SU-DHL-6 (cell line): ENCODE measurements around the gene SKI.

Source experiments
- H2AFZ ChIP-seq: fragments of 200-600 bp; sonication (generic); 2 replicates; pipeline ENCODE4 v1.6.1; 2014; ENCODE audit warnings: low read depth, mild to moderate bottlenecking, moderate library complexity, mixed read lengths, antibody characterized with exemption, low read length; ENCODE audit not compliant: severe bottlenecking
- H3F3A ChIP-seq: fragments of 200-600 bp; shearing (Covaris generic); 2 replicates; pipeline ENCODE4 v1.6.0; 2016; ENCODE audit warnings: antibody characterized with exemption, mild to moderate bottlenecking; ENCODE audit not compliant: insufficient read depth
- H3K27ac ChIP-seq: fragments of 200-600 bp; sonication (generic); 2 replicates; pipeline ENCODE4 v1.5.1; 2016; ENCODE audit warnings: low read depth, mild to moderate bottlenecking, low read length, moderate library complexity, mixed read lengths
- H3K27me3 ChIP-seq: fragments of 200-600 bp; sonication (generic), shearing (Covaris generic); 2 replicates; pipeline ENCODE4 v1.6.0; 2014; ENCODE audit warnings: mild to moderate bottlenecking, low read length
- H3K36me3 ChIP-seq: fragments of 200-600 bp; sonication (generic); 2 replicates; pipeline ENCODE4 v1.6.1; 2014; ENCODE audit warnings: mild to moderate bottlenecking, low read length, mixed read lengths
- H3K4me2 ChIP-seq: fragments of 300-600, 200-600 bp; shearing (Covaris generic), sonication (generic); 2 replicates; pipeline ENCODE4 v1.6.0; 2014; ENCODE audit warnings: low read length, low read depth, mild to moderate bottlenecking; ENCODE audit not compliant: poor library complexity, severe bottlenecking
- H3K4me3 ChIP-seq: fragments of 200-600 bp; sonication (generic); 2 replicates; pipeline ENCODE4 v1.5.1; 2014; ENCODE audit warnings: antibody characterized with exemption, low read length, mild to moderate bottlenecking, mixed read lengths; ENCODE audit not compliant: insufficient read depth, poor library complexity, severe bottlenecking
- H3K79me2 ChIP-seq: fragments of 200-600 bp; sonication (generic); 2 replicates; pipeline ENCODE4 v1.6.1; 2014; ENCODE audit warnings: mild to moderate bottlenecking, low read length, moderate library complexity; ENCODE audit not compliant: insufficient read depth
- H3K9ac ChIP-seq: fragments of 200-600 bp; sonication (generic); 2 replicates; pipeline ENCODE4 v1.7.0; 2014; ENCODE audit warnings: mild to moderate bottlenecking, low read length
- H3K9me2 ChIP-seq: fragments of 200-600 bp; sonication (generic); replicated peaks from 2 replicates; pipeline ENCODE4 v1.6.1; 2014; ENCODE audit warnings: low read length; ENCODE audit not compliant: insufficient read depth
- H3K9me3 ChIP-seq: fragments of 200-600 bp; sonication (generic); 2 replicates; pipeline ENCODE4 v1.6.1; 2014; ENCODE audit warnings: low read length, mixed read lengths; ENCODE audit not compliant: insufficient read depth
- H4K20me1 ChIP-seq: fragments of 200-600 bp; sonication (generic); 2 replicates; pipeline ENCODE4 v1.6.1; 2014; ENCODE audit warnings: low read depth, mild to moderate bottlenecking, antibody characterized with exemption, low read length, moderate library complexity, mixed read lengths
- CTCF ChIP-seq: fragments of 200-600 bp; sonication (generic); IDR thresholded peaks from one replicate; pipeline ENCODE4 v1.5.1; 2017; ENCODE audit warnings: antibody characterized with exemption, mild to moderate bottlenecking, low read length, moderate library complexity; ENCODE audit not compliant: insufficient read depth, poor library complexity, severe bottlenecking
- EZH2phosphoT487 ChIP-seq: fragments of 200-600 bp; sonication (generic), shearing (Covaris generic); conservative IDR thresholded peaks from 2 replicates; pipeline ENCODE4 v1.6.1; 2018; ENCODE audit warnings: mild to moderate bottlenecking, antibody characterized with exemption, low read length, moderate library complexity, mixed read lengths

Gene SKI

GRCh38 chr1:2194898-2195673, 33.0 kb upstream of the SKI start:
- peak overlapping the region; percentile 54 for H3K27ac ChIP-seq
- no peaks in the 10 kb centered on the region for H3K36me3 ChIP-seq

GRCh38 chr1:2195785-2196184, 32.3 kb upstream of the SKI start:
- TF ChIP-seq EZH2phosphoT487 = no peak
- no peak for TF ChIP-seq CTCF
- H3K9ac ChIP-seq = no peak overlapping the region
- no peaks in the 10 kb centered on the region for H3K79me2 ChIP-seq
- no peak overlapping the region for H2AFZ ChIP-seq
- no peaks in the 10 kb centered on the region for H3K27me3 ChIP-seq
- no peaks in the 10 kb centered on the region for H3K36me3 ChIP-seq
- H3K9me2 ChIP-seq = no peaks in the 10 kb centered on the region
- no peaks in the 10 kb centered on the region for H3K9me3 ChIP-seq
- no peak overlapping the region for H3K4me2 ChIP-seq
- no peaks in the 10 kb centered on the region for H3F3A ChIP-seq
- no peaks in the 10 kb centered on the region for H4K20me1 ChIP-seq
- no peak overlapping the region for H3K4me3 ChIP-seq
- H3K27ac ChIP-seq = no peak overlapping the region

More at GRCh38 chr1:2194898-2195673, 33.0 kb upstream of the SKI start:
- peak; percentile 78 for TF ChIP-seq CTCF
- no peak for TF ChIP-seq EZH2phosphoT487
- Histone ChIP-seq H2AFZ (peak overlapping the region; percentile 98), H3K4me2 (peak overlapping the region; percentile 89), H4K20me1 (no peaks in the 10 kb centered on the region), H3K27me3 (no peaks in the 10 kb centered on the region), H3K9ac (peak overlapping the region; percentile 62), H3K9me3 (no peaks in the 10 kb centered on the region), H3K4me3 (peak overlapping the region; percentile 72), H3K79me2 (no peaks in the 10 kb centered on the region), H3F3A (no peaks in the 10 kb centered on the region), H3K9me2 (no peaks in the 10 kb centered on the region)

- Histone ChIP-seq H3K4me3 (no peak overlapping the region), H3K79me2 (no peaks in the 10 kb centered on the region), H3K4me2 (no peak overlapping the region), H3K9me3 (no peaks in the 10 kb centered on the region), H3K36me3 (no peaks in the 10 kb centered on the region), H3F3A (no peaks in the 10 kb centered on the region), H4K20me1 (no peaks in the 10 kb centered on the region), H3K9ac (no peak overlapping the region), H3K9me2 (no peaks in the 10 kb centered on the region), H3K27me3 (no peaks in the 10 kb centered on the region), H2AFZ (no peak overlapping the region), H3K27ac (no peak overlapping the region)
- no peak for TF ChIP-seq EZH2phosphoT487
- no peak for TF ChIP-seq CTCF
These were observed 31.0 kb upstream of the SKI start for GRCh38 chr1:2196901-2197638.
